Parathyroid adenoma (tissue), 2 donors: ENCODE data around the gene TARM1.
"Not testable (repeated sequence)": the region's sequence is repeated elsewhere in the genome, so short reads cannot be mapped to it uniquely, and the experiment has no call there.

Source experiments
- H2AFZ ChIP-seq: fragments of 300-600 bp; sonication (generic); one replicate; pipeline ENCODE4 v1.7.0; 2017; ENCODE audit warnings: antibody characterized with exemption, mild to moderate bottlenecking
- H3K27ac ChIP-seq: fragments of 300-600 bp; sonication (generic); one replicate; pipeline ENCODE4 v1.7.0; 2017
- H3K27me3 ChIP-seq: fragments of 300-600 bp; sonication (generic); one replicate; pipeline ENCODE4 v1.7.0; 2017; ENCODE audit warnings: low read length; ENCODE audit not compliant: control insufficient read depth, insufficient read depth
- H3K36me3 ChIP-seq: fragments of 300-600 bp; sonication (generic); one replicate; pipeline ENCODE4 v1.7.0; 2017; ENCODE audit warnings: low read length; ENCODE audit not compliant: control insufficient read depth, insufficient read depth
- H3K4me1 ChIP-seq: fragments of 300-600 bp; sonication (generic); one replicate; pipeline ENCODE4 v1.7.0; 2017; ENCODE audit warnings: control low read depth
- H3K4me2 ChIP-seq: fragments of 300-600 bp; sonication (generic); one replicate; pipeline ENCODE4 v1.7.0; 2017; ENCODE audit warnings: low read length
- H3K4me3 ChIP-seq: fragments of 300-600 bp; sonication (generic); one replicate; pipeline ENCODE4 v1.7.0; 2017; ENCODE audit warnings: low read depth, low read length
- H3K79me2 ChIP-seq: fragments of 300-600 bp; sonication (generic); one replicate; pipeline ENCODE4 v1.7.0; 2017; ENCODE audit warnings: control low read depth
- H3K9ac ChIP-seq: fragments of 300-600 bp; sonication (generic); one replicate; pipeline ENCODE4 v1.7.0; 2017; ENCODE audit warnings: mild to moderate bottlenecking
- H3K9me3 ChIP-seq: fragments of 300-600 bp; sonication (generic); one replicate; pipeline ENCODE4 v1.7.0; 2017; ENCODE audit warnings: low read length; ENCODE audit not compliant: control insufficient read depth
- TF ChIP-seq, protein P1 (sequence below): fragments of 300-600 bp; sonication (generic); IDR thresholded peaks from one replicate; pipeline ENCODE4 v1.7.0; 2017; ENCODE audit warnings: antibody characterized with exemption, mild to moderate bottlenecking
- donor health status: primary hyperparathyroidism.

TARM1 gene

DNA sequence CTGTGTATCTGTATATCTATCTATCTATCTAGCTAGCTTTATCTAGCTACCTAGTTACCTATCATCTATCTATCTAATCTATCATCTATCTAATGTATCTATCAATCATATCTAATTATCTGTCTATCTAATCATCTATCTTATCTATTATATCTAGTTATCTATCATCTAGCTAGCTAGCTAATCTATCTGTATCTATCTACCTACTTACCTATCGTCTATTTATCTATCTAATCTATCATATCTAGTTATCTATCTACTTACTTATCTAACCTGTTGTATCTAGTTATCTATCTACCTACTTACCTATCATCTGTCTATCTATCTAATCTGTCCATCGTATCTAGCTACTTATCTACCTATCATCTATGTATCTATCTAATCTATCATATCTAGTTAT, 35.4 kb downstream of the TARM1 start:
- no peak overlapping the region for H3K27ac ChIP-seq
- no peaks in the 10 kb centered on the region for H3K27me3 ChIP-seq
- no peaks in the 10 kb centered on the region for H3K79me2 ChIP-seq
- no peaks in the 10 kb centered on the region for H3K36me3 ChIP-seq
- H3K4me3 ChIP-seq, result no peak overlapping the region
- TF ChIP-seq, protein P1, sequence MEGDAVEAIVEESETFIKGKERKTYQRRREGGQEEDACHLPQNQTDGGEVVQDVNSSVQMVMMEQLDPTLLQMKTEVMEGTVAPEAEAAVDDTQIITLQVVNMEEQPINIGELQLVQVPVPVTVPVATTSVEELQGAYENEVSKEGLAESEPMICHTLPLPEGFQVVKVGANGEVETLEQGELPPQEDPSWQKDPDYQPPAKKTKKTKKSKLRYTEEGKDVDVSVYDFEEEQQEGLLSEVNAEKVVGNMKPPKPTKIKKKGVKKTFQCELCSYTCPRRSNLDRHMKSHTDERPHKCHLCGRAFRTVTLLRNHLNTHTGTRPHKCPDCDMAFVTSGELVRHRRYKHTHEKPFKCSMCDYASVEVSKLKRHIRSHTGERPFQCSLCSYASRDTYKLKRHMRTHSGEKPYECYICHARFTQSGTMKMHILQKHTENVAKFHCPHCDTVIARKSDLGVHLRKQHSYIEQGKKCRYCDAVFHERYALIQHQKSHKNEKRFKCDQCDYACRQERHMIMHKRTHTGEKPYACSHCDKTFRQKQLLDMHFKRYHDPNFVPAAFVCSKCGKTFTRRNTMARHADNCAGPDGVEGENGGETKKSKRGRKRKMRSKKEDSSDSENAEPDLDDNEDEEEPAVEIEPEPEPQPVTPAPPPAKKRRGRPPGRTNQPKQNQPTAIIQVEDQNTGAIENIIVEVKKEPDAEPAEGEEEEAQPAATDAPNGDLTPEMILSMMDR, result no peak
- no peak overlapping the region for H2AFZ ChIP-seq
- no peaks in the 10 kb centered on the region for H3K9me3 ChIP-seq
- no peak overlapping the region for H3K4me2 ChIP-seq
- H3K9ac ChIP-seq, result no peak overlapping the region
- no peaks in the 10 kb centered on the region for H3K4me1 ChIP-seq

DNA sequence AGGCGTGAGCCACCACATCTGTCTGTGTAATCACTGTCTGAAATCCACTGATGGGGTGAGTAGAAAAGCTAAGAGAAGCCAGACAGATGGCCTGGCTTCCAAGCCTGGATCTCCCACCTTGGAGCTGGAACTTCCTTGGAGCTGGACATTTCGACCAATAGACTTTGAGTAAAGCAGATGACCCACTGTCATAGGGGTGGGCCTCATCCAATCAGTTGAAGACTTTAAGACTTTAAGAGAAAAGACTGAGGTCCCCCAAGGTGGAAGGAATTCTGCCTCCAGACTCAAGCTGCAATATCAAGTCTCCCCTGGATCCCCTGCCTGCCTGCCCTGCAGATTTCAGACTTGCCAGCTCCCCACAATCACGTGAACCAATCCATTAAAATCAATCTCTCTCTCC, 38.2 kb downstream of the TARM1 start:
- Histone ChIP-seq H3K9me3 (no peaks in the 10 kb centered on the region), H3K27ac (no peak overlapping the region), H3K4me1 (no peaks in the 10 kb centered on the region), H3K27me3 (no peaks in the 10 kb centered on the region), H3K4me2 (no peak overlapping the region), H3K36me3 (no peaks in the 10 kb centered on the region), H3K79me2 (no peaks in the 10 kb centered on the region), H3K9ac (no peak overlapping the region), H3K4me3 (no peak overlapping the region), H2AFZ (no peak overlapping the region)
- TF ChIP-seq, protein P1, result no peak

DNA sequence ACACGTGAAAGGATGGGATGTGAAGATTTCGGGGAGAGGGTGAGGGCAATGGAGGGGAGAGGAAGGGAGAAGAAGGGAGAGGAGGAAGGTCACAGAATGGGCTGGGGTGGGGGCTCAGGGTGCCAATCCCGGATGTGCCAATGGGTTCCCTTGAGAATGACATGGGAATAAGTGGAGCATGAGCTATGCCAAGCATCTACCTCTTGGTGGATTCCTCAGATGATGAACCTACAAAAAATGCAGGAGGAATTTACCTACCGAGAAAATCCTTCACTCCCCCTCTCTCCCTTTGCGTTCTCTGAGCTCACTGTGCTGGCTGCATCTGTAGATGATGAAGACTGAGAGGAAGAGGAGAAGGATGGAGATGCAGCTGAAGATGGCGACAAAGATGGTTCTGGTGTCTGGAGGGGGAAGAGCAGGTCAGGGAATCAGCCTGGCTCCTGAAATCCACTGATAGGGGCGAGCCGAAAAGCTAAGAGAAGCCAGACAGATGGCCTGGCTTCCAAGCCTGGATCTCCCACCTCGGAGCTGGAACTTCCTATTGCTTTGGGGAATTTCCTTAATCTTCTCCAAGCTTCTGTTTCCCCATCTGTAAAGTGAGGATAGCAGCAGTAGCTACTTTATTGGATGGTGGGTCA, 39.1 kb downstream of the TARM1 start:
- Histone ChIP-seq H3K9ac (no peak overlapping the region), H3K9me3 (no peaks in the 10 kb centered on the region), H3K79me2 (no peaks in the 10 kb centered on the region), H3K36me3 (no peaks in the 10 kb centered on the region), H2AFZ (no peak overlapping the region), H3K27ac (no peak overlapping the region), H3K4me2 (no peak overlapping the region), H3K4me1 (no peaks in the 10 kb centered on the region), H3K27me3 (no peaks in the 10 kb centered on the region), H3K4me3 (no peak overlapping the region)
- TF ChIP-seq, protein P1, result no peak

DNA sequence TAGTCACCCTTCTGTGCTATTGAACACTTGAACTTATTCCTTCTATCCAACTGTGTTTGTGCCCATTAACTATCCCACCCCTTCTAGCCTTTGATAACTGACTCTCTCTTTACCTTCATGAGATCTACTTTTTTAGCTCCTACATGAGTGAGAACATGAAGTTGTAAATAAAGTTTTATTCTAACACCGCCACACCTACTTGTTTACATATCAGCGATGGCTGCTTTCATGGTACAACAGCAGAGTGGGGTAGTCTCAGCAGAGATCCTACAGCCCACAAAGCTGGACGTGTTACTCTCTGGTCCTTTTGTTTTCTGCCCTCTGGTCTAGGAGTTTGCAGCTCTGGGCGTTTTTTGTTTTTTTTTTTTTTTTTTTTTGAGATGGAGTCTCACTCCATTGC, 41.2 kb downstream of the TARM1 start:
- H3K9me3 ChIP-seq, result no peaks in the 10 kb centered on the region
- no peak overlapping the region for H3K4me2 ChIP-seq
- H3K4me1 ChIP-seq, result no peaks in the 10 kb centered on the region
- no peaks in the 10 kb centered on the region for H3K27me3 ChIP-seq
- no peak overlapping the region for H3K27ac ChIP-seq
- no peak overlapping the region for H3K9ac ChIP-seq
- no peaks in the 10 kb centered on the region for H3K36me3 ChIP-seq
- TF ChIP-seq, protein P1, result no peak
- no peak overlapping the region for H3K4me3 ChIP-seq
- no peaks in the 10 kb centered on the region for H3K79me2 ChIP-seq
- H2AFZ ChIP-seq, result no peak overlapping the region

DNA sequence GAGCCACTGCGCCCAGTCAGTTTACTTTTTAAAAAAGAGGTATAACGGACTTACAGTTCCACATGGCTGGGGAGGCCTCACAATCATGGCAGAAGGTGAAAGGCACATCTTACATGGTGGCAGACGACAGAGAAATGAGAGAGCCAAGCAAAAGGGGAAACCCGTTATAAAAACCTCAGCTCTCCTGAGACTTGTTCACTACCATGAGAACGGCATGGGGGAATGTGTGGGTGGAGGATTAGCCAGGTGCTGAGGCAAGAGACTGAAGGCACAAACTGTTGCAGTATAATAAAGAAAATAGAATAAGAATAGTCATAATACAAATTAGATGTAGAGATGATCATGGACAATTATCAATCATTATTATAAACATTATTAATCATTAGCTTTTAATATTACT, 44.6 kb downstream of the TARM1 start:
- not testable (repeated sequence) for H3K4me2 ChIP-seq, H3K27ac ChIP-seq, H3K4me3 ChIP-seq, H3K27me3 ChIP-seq, H3K79me2 ChIP-seq, H3K9ac ChIP-seq, H3K36me3 ChIP-seq, H3K4me1 ChIP-seq, H2AFZ ChIP-seq, H3K9me3 ChIP-seq
